Liver (tissue), 9 donors: Measurements from ENCODE around the gene HDDC3. TPM values are rescaled to one million over a fixed set of nuclear protein-coding genes. Genes with fewer than 3 reads are reported as not detected.

Experiments
- DNase-seq: peaks from one replicate; pipeline ENCODE4 v3.0.0-alpha.2; 2017; ENCODE audit warnings: low spot score
- H3K27ac ChIP-seq, 2 donors: one replicate each; pipeline ENCODE4 v1.7.0; 2013; ENCODE audit warnings: inconsistent platforms in 2 of 2, low read length in 2 of 2, control low read depth in 1 of 2, low read depth in 1 of 2, mild to moderate bottlenecking in 1 of 2
- H3K27me3 ChIP-seq, 4 donors: one replicate each; pipeline versions ENCODE4 v1.6.1 to v1.7.0; 2013; ENCODE audit warnings: low read length in 3 of 4, inconsistent platforms in 1 of 4, mild to moderate bottlenecking in 1 of 4, moderate library complexity in 1 of 4; ENCODE audit not compliant: control insufficient read depth in 4 of 4, insufficient read depth in 4 of 4
- H3K36me3 ChIP-seq, 4 donors: one replicate each; pipeline versions ENCODE4 v1.6.1 to v1.7.0; 2013; ENCODE audit warnings: low read length in 3 of 4, mild to moderate bottlenecking in 3 of 4, low read depth in 1 of 4, moderate library complexity in 1 of 4; ENCODE audit not compliant: control insufficient read depth in 4 of 4, insufficient read depth in 3 of 4
- H3K4me1 ChIP-seq, 4 donors: one replicate each; pipeline versions ENCODE4 v1.6.1 to v1.7.0; 2013; ENCODE audit warnings: low read length in 3 of 4, mild to moderate bottlenecking in 3 of 4, moderate library complexity in 1 of 4; ENCODE audit not compliant: control insufficient read depth in 4 of 4, insufficient read depth in 4 of 4
- H3K4me3 ChIP-seq, 3 donors: one replicate each; pipeline versions ENCODE4 v1.6.1 to v1.7.0; 2013; ENCODE audit warnings: low read length in 3 of 3, control low read depth in 1 of 3, low read depth in 1 of 3, mild to moderate bottlenecking in 1 of 3
- H3K9ac ChIP-seq, 2 donors: one replicate each; pipeline ENCODE4 v1.7.0; 2013; ENCODE audit warnings: low read length in 2 of 2, mild to moderate bottlenecking in 2 of 2, moderate library complexity in 2 of 2, control low read depth in 1 of 2, low read depth in 1 of 2
- H3K9me3 ChIP-seq, 4 donors: one replicate each; pipeline versions ENCODE4 v1.6.1 to v1.7.0; 2013; ENCODE audit warnings: low read length in 3 of 4; ENCODE audit not compliant: control insufficient read depth in 4 of 4
- EGR1 ChIP-seq, 2 donors: IDR thresholded peaks; 2 replicates each; pipeline ENCODE4 v1.6.1; 2016 to 2018; ENCODE audit warnings: antibody characterized with exemption in 2 of 2, low read depth in 2 of 2
- FOXA2 ChIP-seq: IDR thresholded peaks from 2 replicates; pipeline ENCODE4 v1.6.1; 2016; ENCODE audit warnings: antibody characterized with exemption
- GABPA ChIP-seq, 2 donors: IDR thresholded peaks in 1 of 2; conservative IDR thresholded peaks in 1 of 2; 2 replicates each; pipeline ENCODE4 v1.6.1; 2016; ENCODE audit warnings: antibody characterized with exemption in 2 of 2, mild to moderate bottlenecking in 1 of 2, moderate library complexity in 1 of 2
- HNF4A ChIP-seq, 2 donors: conservative IDR thresholded peaks; 2 replicates each; pipeline ENCODE4 v1.6.1; 2016; ENCODE audit warnings: antibody characterized with exemption in 2 of 2, mild to moderate bottlenecking in 2 of 2
- HNF4G ChIP-seq: IDR thresholded peaks from 2 replicates; pipeline ENCODE4 v1.6.1; 2016; ENCODE audit warnings: antibody characterized with exemption
- JUND ChIP-seq, 2 donors: IDR thresholded peaks; 2 replicates each; pipeline ENCODE4 v1.6.1; 2016; ENCODE audit warnings: antibody characterized with exemption in 2 of 2
- NR2F2 ChIP-seq: IDR thresholded peaks from 2 replicates; pipeline ENCODE4 v1.6.1; 2016; ENCODE audit warnings: antibody characterized with exemption
- RAD21 ChIP-seq, 2 donors: IDR thresholded peaks; 2 replicates each; pipeline ENCODE4 v1.6.1; 2016; ENCODE audit warnings: antibody characterized with exemption in 2 of 2, mild to moderate bottlenecking in 2 of 2
- REST ChIP-seq: IDR thresholded peaks from 2 replicates; pipeline ENCODE4 v1.6.1; 2016; ENCODE audit warnings: antibody characterized with exemption, mild to moderate bottlenecking
- RXRA ChIP-seq, 2 donors: IDR thresholded peaks; 2 replicates each; pipeline ENCODE4 v1.6.1; 2017 to 2018; ENCODE audit warnings: antibody characterized with exemption in 2 of 2, mild to moderate bottlenecking in 1 of 2
- SP1 ChIP-seq: IDR thresholded peaks from 2 replicates; pipeline ENCODE4 v1.6.1; 2018; ENCODE audit warnings: antibody characterized with exemption, mild to moderate bottlenecking
- TAF1 ChIP-seq: conservative IDR thresholded peaks from 2 replicates; pipeline ENCODE4 v1.6.1; 2016; ENCODE audit warnings: antibody characterized with exemption, mild to moderate bottlenecking
- YY1 ChIP-seq: IDR thresholded peaks from 2 replicates; pipeline ENCODE4 v1.6.1; 2016; ENCODE audit warnings: antibody characterized with exemption, mild to moderate bottlenecking
- WGBS: extraction: QIAGEN DNeasy Blood & Tissue Kit; methylation state at CpG from one replicate; pipeline ENCODE4 v1.1.7; 2013; 5-methylcytosine and 5-hydroxymethylcytosine counted together
- polyA plus RNA-seq, 2 donors: library from polyadenylated mRNA; stranded (reverse) in 1 of 2; unstranded in 1 of 2; fragments of 200-250 nt in 1 of 2; fragments of >200 nt in 1 of 2; fragmentation: Nextera tagmentation in 1 of 2; extraction: Ambion mirVana in 1 of 2; gene quantifications; one replicate each; pipeline versions ENCODE4 v1.2.1 to v1.2.3, GENCODE V29; 2013 to 2015
- total RNA-seq, 2 donors: library from RNA; depleted of rRNA; stranded (reverse); fragments of >200 nt; gene quantifications; one replicate each; pipeline ENCODE4 v1.2.3, GENCODE V29; 2014
- TF ChIP-seq, protein P1 (sequence below): IDR thresholded peaks from 2 replicates; pipeline ENCODE4 v1.6.1; 2016; ENCODE audit warnings: antibody characterized with exemption
- TF ChIP-seq, protein P2 (sequence below): fragments of 150-350 bp; IDR thresholded peaks from 2 replicates; pipeline ENCODE4 v1.5.1; 2017; ENCODE audit warnings: improper control_type of control experiment, low read depth, low read length; ENCODE audit not compliant: missing input control
- TF ChIP-seq, protein P3 (sequence below): IDR thresholded peaks from 2 replicates; pipeline ENCODE4 v1.6.1; 2016; ENCODE audit warnings: antibody characterized with exemption
- TF ChIP-seq, protein P4 (sequence below): IDR thresholded peaks from 2 replicates; pipeline ENCODE4 v1.6.1; 2016; ENCODE audit warnings: antibody characterized with exemption
- donor health status: healthy.
- donor health status: healthy.
- donor health status: healthy.
- donor health status: healthy.
- donor health status: healthy.

HDDC3 gene
- total and polyA plus RNA-seq, 4 donors: 12.5 to 15.4 (median 14.1) TPM

DNA sequence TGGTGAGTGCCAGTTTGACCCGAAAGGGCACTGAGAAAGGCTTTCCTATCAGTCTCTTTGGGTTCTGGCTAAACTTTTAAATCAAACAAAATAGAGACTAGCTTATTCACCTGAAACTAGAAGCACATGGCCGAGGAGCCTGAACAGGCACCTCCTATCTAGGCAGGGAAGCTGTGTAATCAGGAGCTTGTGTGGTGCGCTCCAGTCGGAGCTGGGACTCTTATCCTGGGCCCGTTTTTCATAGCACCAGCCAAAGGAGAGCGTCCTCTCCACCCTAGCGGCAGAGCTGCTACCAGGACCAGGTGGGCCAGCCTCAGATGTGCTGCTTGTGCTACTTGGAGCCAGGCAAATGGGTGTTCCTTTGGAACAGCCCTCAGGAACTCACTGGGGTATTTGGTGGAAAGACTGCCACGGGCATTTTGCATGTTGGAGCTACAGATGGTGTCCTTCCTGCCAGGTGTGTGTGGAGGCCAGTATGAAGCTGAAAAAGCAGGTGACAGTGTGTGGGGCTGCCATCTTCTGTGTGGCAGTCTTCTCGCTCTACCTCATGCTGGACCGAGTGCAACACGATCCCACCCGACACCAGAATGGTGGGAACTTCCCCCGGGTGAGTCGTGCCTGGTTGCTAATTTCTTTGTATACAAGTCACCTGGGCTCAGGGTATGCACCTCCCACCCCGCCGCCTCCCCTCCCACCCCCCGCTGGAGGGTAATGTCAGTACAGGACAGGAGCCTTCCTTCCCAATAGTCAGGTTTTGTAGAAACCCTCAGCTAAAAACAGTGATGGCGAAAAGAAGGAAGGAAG is 28.4 kb downstream of the HDDC3 start:
- Histone ChIP-seq H3K9me3 (no peaks in the 10 kb centered on the region), H3K4me3 (peak overlapping the region; percentile 68 to 87 (median 70)), H3K36me3 (peaks cover 21 to 37% (median 34%) of the 10 kb centered on the region in 4 donors), H3K27ac (peak overlapping the region; percentile 77 to 88), H3K27me3 (no peaks in the 10 kb centered on the region), H3K9ac (peak overlapping the region; percentile 61 to 92), H3K4me1 (peaks cover 0 to 18% (median 9%) of the 10 kb centered on the region in 4 donors)
- 59% methylated on average over 18 of the region's 18 CpGs for WGBS
- TF ChIP-seq, protein P1, sequence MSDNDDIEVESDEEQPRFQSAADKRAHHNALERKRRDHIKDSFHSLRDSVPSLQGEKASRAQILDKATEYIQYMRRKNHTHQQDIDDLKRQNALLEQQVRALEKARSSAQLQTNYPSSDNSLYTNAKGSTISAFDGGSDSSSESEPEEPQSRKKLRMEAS: no peak
- TF ChIP-seq JUND (IDR thresholded peaks at IDR 0.05): no peak
- TF ChIP-seq FOXA2: no peak
- TF ChIP-seq, protein P2, sequence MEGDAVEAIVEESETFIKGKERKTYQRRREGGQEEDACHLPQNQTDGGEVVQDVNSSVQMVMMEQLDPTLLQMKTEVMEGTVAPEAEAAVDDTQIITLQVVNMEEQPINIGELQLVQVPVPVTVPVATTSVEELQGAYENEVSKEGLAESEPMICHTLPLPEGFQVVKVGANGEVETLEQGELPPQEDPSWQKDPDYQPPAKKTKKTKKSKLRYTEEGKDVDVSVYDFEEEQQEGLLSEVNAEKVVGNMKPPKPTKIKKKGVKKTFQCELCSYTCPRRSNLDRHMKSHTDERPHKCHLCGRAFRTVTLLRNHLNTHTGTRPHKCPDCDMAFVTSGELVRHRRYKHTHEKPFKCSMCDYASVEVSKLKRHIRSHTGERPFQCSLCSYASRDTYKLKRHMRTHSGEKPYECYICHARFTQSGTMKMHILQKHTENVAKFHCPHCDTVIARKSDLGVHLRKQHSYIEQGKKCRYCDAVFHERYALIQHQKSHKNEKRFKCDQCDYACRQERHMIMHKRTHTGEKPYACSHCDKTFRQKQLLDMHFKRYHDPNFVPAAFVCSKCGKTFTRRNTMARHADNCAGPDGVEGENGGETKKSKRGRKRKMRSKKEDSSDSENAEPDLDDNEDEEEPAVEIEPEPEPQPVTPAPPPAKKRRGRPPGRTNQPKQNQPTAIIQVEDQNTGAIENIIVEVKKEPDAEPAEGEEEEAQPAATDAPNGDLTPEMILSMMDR: no peak
- no peak for TF ChIP-seq RAD21 (IDR thresholded peaks at IDR 0.05)
- TF ChIP-seq EGR1 (IDR thresholded peaks at IDR 0.05; ENCODE audit: low read depth in 2 of 2): no peak
- TF ChIP-seq, protein P3, sequence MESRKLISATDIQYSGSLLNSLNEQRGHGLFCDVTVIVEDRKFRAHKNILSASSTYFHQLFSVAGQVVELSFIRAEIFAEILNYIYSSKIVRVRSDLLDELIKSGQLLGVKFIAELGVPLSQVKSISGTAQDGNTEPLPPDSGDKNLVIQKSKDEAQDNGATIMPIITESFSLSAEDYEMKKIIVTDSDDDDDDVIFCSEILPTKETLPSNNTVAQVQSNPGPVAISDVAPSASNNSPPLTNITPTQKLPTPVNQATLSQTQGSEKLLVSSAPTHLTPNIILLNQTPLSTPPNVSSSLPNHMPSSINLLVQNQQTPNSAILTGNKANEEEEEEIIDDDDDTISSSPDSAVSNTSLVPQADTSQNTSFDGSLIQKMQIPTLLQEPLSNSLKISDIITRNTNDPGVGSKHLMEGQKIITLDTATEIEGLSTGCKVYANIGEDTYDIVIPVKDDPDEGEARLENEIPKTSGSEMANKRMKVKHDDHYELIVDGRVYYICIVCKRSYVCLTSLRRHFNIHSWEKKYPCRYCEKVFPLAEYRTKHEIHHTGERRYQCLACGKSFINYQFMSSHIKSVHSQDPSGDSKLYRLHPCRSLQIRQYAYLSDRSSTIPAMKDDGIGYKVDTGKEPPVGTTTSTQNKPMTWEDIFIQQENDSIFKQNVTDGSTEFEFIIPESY: no peak
- no peak for TF ChIP-seq HNF4A (conservative IDR thresholded peaks at IDR 0.05)
- no peak for TF ChIP-seq RXRA (IDR thresholded peaks at IDR 0.05)
- TF ChIP-seq NR2F2: no peak
- no peak for TF ChIP-seq YY1
- no peak for TF ChIP-seq GABPA (IDR thresholded peaks at IDR 0.05 in 1 of 2, conservative IDR thresholded peaks at IDR 0.05 in 1 of 2)
- peak; percentile 75 for DNase-seq

DNA sequence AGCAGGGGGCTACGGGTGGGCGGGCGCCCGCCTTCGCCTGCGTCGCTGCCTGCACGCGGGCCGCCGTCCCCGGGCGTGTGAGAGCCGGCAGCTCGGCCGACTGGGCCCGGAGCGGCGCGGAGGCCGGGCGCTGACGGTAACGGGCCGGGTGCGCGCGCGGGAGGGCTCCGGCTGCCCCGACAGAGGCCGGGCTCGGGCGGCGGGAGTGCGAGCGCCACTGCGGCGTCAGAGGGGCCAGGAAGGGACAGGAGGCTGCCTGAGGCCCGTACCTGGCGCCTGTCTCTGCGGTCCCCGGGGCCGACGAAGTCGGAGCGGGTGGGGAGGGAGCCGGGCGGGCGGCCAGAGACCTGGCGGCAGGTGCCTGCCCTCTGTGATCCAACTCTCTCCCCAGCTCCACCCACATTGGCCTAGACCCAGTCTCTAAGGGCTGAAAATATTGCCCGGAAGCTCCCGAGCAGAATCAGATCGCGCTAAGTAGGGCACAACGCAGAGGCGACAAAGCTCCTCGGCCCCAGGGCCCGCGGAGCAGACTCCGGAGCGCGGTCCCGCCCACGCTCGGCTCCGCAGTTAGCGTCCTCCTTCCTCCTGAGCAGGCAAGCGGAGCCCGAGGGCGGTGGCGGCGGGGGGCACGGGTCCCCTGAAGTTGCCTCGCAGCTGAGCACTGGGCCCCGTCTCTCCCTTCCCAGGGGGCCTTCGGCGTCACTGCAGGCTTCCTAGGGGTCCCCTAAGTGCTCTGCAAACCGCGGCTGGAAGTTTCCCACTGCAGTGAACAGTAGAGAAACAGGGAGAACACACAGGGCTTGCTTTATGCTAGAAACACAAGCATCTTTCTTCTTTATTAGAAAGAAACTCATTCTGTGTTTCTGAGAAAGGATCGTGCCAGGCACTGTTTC is 29.3 kb downstream of the HDDC3 start, which contains the start of gene MAN2A2:
MAN2A2 (plus strand) TSS at position 463 of the 893 bp plus-strand sequence. CDS start 906 bp downstream, outside the sequence.
- under 1% methylated on average over 81 of the region's 81 CpGs for WGBS
- Histone ChIP-seq H3K9me3 (no peaks in the 10 kb centered on the region), H3K36me3 (peaks cover 20 to 33% (median 32%) of the 10 kb centered on the region in 4 donors), H3K9ac (peak within 1 kb of the TSS; percentile 61 to 92), H3K4me1 (peaks cover 0 to 18% (median 9%) of the 10 kb centered on the region in 4 donors), H3K4me3 (peak within 1 kb of the TSS; percentile 68 to 87 (median 78)), H3K27me3 (no peaks in the 10 kb centered on the region), H3K27ac (peak within 1 kb of the TSS; percentile 77 to 88)
- peak; percentile 80 for DNase-seq
- TF ChIP-seq, protein P4, sequence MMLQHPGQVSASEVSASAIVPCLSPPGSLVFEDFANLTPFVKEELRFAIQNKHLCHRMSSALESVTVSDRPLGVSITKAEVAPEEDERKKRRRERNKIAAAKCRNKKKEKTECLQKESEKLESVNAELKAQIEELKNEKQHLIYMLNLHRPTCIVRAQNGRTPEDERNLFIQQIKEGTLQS: no peak
- TF ChIP-seq, protein P1: no peak
- TF ChIP-seq GABPA (IDR thresholded peaks at IDR 0.05 in 1 of 2, conservative IDR thresholded peaks at IDR 0.05 in 1 of 2) (no peak), EGR1 (IDR thresholded peaks at IDR 0.05; ENCODE audit: low read depth in 2 of 2) (peak in 1 of 2 donors; percentile 88), NR2F2 (no peak), YY1 (peak; percentile 64), FOXA2 (no peak), HNF4A (conservative IDR thresholded peaks at IDR 0.05) (peak; percentile 4 to 35), JUND (IDR thresholded peaks at IDR 0.05) (no peak), SP1 (peak; percentile 40), RXRA (IDR thresholded peaks at IDR 0.05) (no peak), HNF4G (no peak), TAF1 (peak; percentile 36), RAD21 (IDR thresholded peaks at IDR 0.05) (peak in 1 of 2 donors; percentile 35), REST (peak; percentile 41)
- TF ChIP-seq, protein P2: no peak
